Measurements from ENCODE around the gene DOK3. TPM values are rescaled to one million over a fixed set of nuclear protein-coding genes. Genes with fewer than 3 reads are reported as not detected.

The DOK3 gene
- total and polyA plus RNA-seq, 2 donors (not counting 1 experiment from before 2014, with no cell fraction given), result 103 to 115 TPM

- Histone ChIP-seq H3K27me3 (replicated peaks in 1 of 4; ENCODE audit: control extremely low read depth in 1 of 4, control insufficient read depth in 3 of 4, insufficient read depth in 4 of 4, low read length in 3 of 4) (no peaks in the 10 kb centered on the region), H3K4me2 (replicated peaks; ENCODE audit: low read depth, low read length, poor library complexity, severe bottlenecking) (no peak overlapping the region), H3K27ac (ENCODE audit: low read length in 2 of 2) (no peak overlapping the region), H3K79me2 (ENCODE audit: control insufficient read depth, insufficient read depth, low read length) (no peaks in the 10 kb centered on the region), H4K20me1 (ENCODE audit: control insufficient read depth, insufficient read depth, low read length, poor library complexity, severe bottlenecking) (peaks cover 13% of the 10 kb centered on the region), H2AFZ (ENCODE audit: insufficient read depth, low read depth, low read length, poor library complexity, severe bottlenecking) (no peak overlapping the region), H3K9ac (ENCODE audit: low read length) (no peak overlapping the region), H3K36me3 (replicated peaks in 1 of 2; ENCODE audit: control extremely low read depth in 1 of 2, control insufficient read depth in 1 of 2, extremely low read depth in 1 of 2, insufficient read depth in 2 of 2, low read length in 1 of 2) (no peaks in the 10 kb centered on the region), H3K9me3 (ENCODE audit: control extremely low read depth in 1 of 3, control insufficient read depth in 2 of 3, insufficient read depth in 1 of 3, low read length in 2 of 3) (peaks cover 0 to 4% (median 0%) of the 10 kb centered on the region in 3 donors), H3K4me1 (ENCODE audit: control insufficient read depth in 2 of 2, insufficient read depth in 2 of 2, low read length in 2 of 2) (peaks cover 6 to 18% of the 10 kb centered on the region in 2 donors), H3K4me3 (ENCODE audit: control extremely low read depth in 1 of 5, extremely low read depth in 1 of 5, insufficient read depth in 1 of 5, low read depth in 2 of 5, low read length in 4 of 5) (no peak overlapping the region)
- Mint-ChIP-seq H3K4me1 (peaks cover 10% of the 10 kb centered on the region), H3K9me3 (ENCODE audit: insufficient read depth) (no peaks in the 10 kb centered on the region), H3K4me3 (no peak overlapping the region), H3K27me3 (no peaks in the 10 kb centered on the region), H3K27ac (no peak overlapping the region)
- ChIA-PET POLR2A (interaction anchor here (0.7 kb wide), 1 partner anchor 19 kb away, joined by 3 read pairs; no protein-coding TSS in a partner anchor), CTCF (interaction anchor here (7.6 to 21.3 kb wide), 4 partner anchors 13 to 68 kb away, joined by 62 to 628 read pairs (median 169); partner anchors contain the start of genes F12, GRK6, PFN3 and PRR7)
- DNase-seq (no peak), ATAC-seq (ENCODE audit: low read depth) (no peak)
- TF ChIP-seq EZH2 (IDR thresholded peaks at IDR 0.05; ENCODE audit: borderline replicate concordance, insufficient read depth, low read depth, low read length, poor library complexity, severe bottlenecking) (no peak), CTCF (IDR thresholded peaks at IDR 0.05) (no peak)
- intact Hi-C loops (cut with micrococcal nuclease), result no loop called here
- WGBS (ENCODE audit: insufficient coverage), result 95% methylated on average over 12 of the region's 14 CpGs
Measured at GRCh38 chr5:177458912-177459350, 50.7 kb downstream of the DOK3 start.
